Activated T-helper 2 cell treated with anti-CD3 and anti-CD28 coated beads, Interferon-gamma antibody, Interleukin-2, Interleukin-4, amounts not matched to agents 10 μg/mL and 5 μg/mL and 100 μg/mL, durations not matched to agents 14 hours and 24 hours and 36 hours (primary cell): ENCODE data around the gene AAMP. TPM values are rescaled to one million over a fixed set of nuclear protein-coding genes. Genes with fewer than 3 reads are reported as not detected.
"Not testable (repeated sequence)": the region's sequence is repeated elsewhere in the genome, so short reads cannot be mapped to it uniquely, and the experiment has no call there.

Experiments used
- DNase-seq: peaks from one replicate; pipeline ENCODE4 v3.0.0; 2021; ENCODE audit warnings: low spot score
- H3K27ac Mint-ChIP-seq: one replicate; pipeline ENCODE4 v1.8.0; 2021; ENCODE audit warnings: mixed read lengths
- H3K27me3 Mint-ChIP-seq: one replicate; pipeline ENCODE4 v1.8.0; 2021; ENCODE audit warnings: low read depth, mixed read lengths
- H3K36me3 Mint-ChIP-seq: one replicate; pipeline ENCODE4 v1.8.0; 2021; ENCODE audit warnings: low read depth, mixed read lengths
- H3K4me1 Mint-ChIP-seq: one replicate; pipeline ENCODE4 v1.8.0; 2021; ENCODE audit warnings: low read depth, mixed read lengths
- H3K4me3 Mint-ChIP-seq: one replicate; pipeline ENCODE4 v1.8.0; 2021; ENCODE audit warnings: low read depth, mild to moderate bottlenecking, moderate library complexity, mixed read lengths
- H3K9me3 Mint-ChIP-seq: one replicate; pipeline ENCODE4 v1.8.0; 2021; ENCODE audit warnings: mixed read lengths
- intact Hi-C: fragments of 100-400 bp; cut with micrococcal nuclease; formaldehyde crosslinking; loops from one replicate; pipeline ENCODE4 v1.15.1; 2023
- total RNA-seq: library from RNA; stranded (reverse); gene quantifications from 2 replicates; pipeline ENCODE4 v1.2.3, GENCODE V29; 2022

The AAMP gene
- total RNA-seq, 1 donor from 2014 or later: 82.4 TPM

DNA sequence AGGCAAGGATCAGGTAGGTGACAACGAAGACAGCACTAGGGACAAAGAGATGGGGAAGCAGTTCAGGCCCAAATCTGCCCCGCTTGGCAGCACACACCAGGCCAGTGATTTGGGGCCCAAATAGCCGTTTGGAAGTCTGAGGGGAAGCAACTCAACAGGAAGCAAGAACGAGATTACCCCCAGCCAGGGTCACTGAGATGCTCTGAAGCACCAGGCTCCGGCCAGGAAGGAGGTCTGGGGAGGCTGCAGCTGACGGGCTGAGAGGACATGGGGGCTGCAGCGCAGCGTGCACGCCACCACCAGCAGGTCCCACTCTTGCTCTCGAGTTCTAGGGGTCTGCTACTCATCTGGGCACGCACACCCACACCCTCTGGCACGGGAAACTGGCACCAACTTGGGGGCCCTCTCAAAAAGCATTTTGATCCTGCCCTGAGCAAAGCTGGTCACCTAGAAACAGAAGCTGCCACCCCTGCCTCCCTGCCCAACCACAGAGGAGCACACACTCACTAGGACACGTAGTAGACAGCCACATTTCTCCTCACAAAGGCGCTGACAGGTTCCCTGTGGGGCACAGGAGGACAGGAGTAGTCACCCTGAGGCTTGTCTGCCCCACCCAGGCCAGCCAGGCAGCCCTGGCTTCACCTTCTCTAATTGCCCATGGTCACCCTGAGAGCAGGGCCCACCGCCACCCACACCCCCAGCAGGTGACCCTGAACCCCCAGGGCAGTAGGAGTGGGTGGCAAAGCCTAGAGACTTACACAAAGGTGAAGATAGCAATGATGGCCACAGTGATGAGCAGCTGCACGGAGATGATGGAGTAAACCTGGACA, 8.8 kb upstream of the AAMP start:
- intact Hi-C loops: no loop called here
- Mint-ChIP-seq H3K27me3 (no peaks in the 10 kb centered on the region), H3K4me3 (no peak overlapping the region), H3K9me3 (no peaks in the 10 kb centered on the region), H3K36me3 (peaks cover 66% of the 10 kb centered on the region), H3K27ac (no peak overlapping the region), H3K4me1 (peaks cover 5% of the 10 kb centered on the region)
- no peak for DNase-seq

DNA sequence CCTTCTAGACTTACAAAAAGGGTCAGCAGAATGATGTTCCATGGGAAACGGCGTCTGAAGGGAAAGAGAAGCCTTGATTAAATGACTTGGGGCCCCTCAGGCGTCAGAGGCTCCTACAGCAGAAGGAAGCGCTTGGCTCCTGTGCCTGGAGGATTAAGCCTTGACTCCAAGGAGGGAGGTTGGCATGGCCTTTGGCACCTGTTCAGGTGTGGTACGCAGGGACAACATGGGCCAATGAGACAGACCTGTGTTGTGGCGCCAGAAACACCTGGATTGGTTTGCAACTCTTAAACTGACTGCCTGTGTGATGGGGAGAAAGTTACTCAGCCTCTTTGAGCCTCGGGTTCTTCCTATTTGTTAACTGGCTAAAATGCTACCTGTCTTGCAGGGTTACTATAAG, 8.0 kb upstream of the AAMP start:
- no peak overlapping the region for H3K27ac Mint-ChIP-seq
- DNase-seq: no peak
- intact Hi-C loops: no loop called here
- no peaks in the 10 kb centered on the region for H3K4me1 Mint-ChIP-seq
- H3K4me3 Mint-ChIP-seq: no peak overlapping the region
- H3K36me3 Mint-ChIP-seq: peaks cover 64% of the 10 kb centered on the region
- H3K9me3 Mint-ChIP-seq: no peaks in the 10 kb centered on the region
- no peaks in the 10 kb centered on the region for H3K27me3 Mint-ChIP-seq

DNA sequence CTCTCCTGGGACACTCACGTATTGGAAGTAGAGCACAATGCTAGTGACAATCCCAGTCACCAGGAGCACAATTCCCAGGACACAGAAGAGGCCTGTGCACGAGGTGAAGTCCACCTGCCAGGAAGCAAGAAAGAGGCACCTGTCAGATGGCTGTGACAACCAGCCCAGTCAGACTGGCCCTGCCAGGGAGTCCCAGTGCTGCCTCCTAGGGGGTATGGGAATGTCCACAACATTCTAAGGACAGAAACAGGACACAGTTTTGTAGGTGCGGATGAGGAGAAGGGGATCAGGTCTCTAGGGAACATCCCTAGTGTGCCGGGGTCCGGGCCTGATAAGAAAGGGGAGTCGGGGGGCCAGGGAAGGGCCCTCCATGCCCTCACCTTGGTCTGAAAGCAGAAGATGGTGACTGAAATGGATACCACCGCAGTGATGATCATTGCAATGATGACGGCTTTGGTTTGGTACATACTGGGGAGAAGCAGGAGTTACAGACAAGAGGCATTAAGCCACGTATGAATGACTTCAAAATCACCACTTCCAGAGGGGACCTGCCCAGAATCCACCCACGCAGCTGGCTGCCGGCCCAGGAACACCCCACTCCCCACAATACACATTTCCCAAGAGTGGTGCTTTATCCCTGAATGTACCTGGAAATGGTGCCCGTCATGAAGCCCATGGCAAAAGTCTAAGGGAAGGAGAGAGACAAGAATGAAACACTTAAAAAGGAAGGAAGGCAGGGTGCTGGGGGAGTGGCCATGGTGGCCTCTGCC, 7.2 kb upstream of the AAMP start:
- peak overlapping the region; percentile 13 for H3K27ac Mint-ChIP-seq
- H3K4me3 Mint-ChIP-seq: no peak overlapping the region
- intact Hi-C loops: no loop called here
- no peaks in the 10 kb centered on the region for H3K9me3 Mint-ChIP-seq
- H3K36me3 Mint-ChIP-seq: peaks cover 61% of the 10 kb centered on the region
- DNase-seq: no peak
- H3K27me3 Mint-ChIP-seq: no peaks in the 10 kb centered on the region
- peaks cover 2% of the 10 kb centered on the region for H3K4me1 Mint-ChIP-seq

DNA sequence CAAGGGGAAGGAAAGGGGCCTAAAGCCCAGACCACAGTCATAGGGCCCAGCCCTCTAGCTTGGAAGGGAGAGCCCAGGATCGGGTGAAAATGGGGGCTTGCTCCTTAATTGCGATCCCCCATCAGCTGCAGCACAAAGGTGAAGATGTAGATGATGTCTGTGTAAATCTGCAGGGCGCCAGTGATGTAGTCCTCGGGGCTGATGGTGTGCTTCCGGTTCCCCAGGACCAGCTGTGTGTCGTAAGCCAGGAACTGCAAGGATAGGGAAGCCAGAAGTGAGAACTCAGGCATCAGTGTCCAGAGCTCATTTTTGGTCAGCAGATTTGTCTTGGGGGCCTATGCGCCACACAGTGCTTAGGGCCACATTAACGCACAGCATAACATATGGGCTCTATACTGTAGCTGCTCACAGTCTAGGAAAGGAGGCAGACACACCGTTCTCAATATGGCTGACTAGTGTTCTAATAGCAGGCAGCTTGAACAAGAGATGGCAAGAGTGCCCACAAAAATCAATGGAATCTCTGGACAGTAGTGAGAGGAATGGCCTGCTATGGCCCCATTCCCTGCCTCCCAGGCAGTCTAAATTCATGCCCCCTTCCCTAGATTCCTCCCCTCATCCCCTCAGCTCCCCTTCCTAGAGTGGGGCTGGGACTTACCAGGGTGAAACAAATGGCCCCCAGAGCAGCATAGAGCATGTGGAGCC, 5.6 kb upstream of the AAMP start:
- H3K9me3 Mint-ChIP-seq: no peaks in the 10 kb centered on the region
- H3K27ac Mint-ChIP-seq: no peak overlapping the region
- no peaks in the 10 kb centered on the region for H3K27me3 Mint-ChIP-seq
- H3K36me3 Mint-ChIP-seq: peaks cover 56% of the 10 kb centered on the region
- H3K4me3 Mint-ChIP-seq: no peak overlapping the region
- no peak for DNase-seq
- peaks cover 16% of the 10 kb centered on the region for H3K4me1 Mint-ChIP-seq
- intact Hi-C loops: no loop called here

DNA sequence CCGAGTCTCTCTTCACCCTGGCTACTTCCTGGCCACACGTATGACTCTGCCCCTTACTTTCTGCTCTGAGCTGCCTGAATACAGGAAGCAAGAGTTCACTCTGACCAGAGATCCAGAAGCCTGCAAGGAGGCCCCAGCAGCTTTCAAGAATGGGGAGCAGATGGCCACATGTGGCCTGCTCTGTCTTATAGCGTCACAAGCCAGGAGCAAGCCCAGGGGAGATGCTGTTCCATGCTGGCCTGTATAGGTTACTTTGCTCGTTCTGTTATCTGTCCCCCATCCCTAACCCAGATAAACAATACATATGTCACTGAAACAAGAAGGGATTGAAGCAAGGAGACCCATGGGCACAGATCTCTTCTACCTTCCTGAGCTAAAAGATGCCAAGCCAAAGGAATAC, 4.6 kb upstream of the AAMP start:
- Mint-ChIP-seq H3K4me1 (peaks cover 16% of the 10 kb centered on the region), H3K9me3 (no peaks in the 10 kb centered on the region), H3K27ac (no peak overlapping the region), H3K36me3 (peaks cover 47% of the 10 kb centered on the region), H3K4me3 (no peak overlapping the region), H3K27me3 (no peaks in the 10 kb centered on the region)
- intact Hi-C loops: loop anchor here (5.0 kb wide), 1 partner anchor 1113 kb away; the partner anchor contains the start of gene DNPEP
- DNase-seq: no peak

DNA sequence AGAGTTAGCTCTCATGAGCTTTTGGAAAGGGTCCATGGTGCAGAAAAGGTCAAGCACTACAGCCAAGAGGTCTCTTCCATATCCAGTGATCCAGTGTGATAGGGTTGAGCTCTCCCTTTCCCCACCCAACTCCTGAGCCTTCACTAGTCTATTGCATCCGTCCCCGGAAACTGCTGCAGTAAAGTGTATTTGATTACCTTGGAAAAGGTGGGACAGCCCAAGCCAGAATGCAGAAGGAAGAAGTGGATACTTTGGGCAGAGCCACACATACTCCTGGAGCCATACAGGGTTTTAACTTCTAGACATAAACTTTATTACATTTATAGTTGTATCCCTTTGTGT, 3.9 kb upstream of the AAMP start:
- peaks cover 20% of the 10 kb centered on the region for H3K4me1 Mint-ChIP-seq
- intact Hi-C loops: loop anchor here (5.0 kb wide), 1 partner anchor 1113 kb away; the partner anchor contains the start of gene DNPEP
- peak overlapping the region; percentile 43 for H3K27ac Mint-ChIP-seq
- no peak overlapping the region for H3K4me3 Mint-ChIP-seq
- no peaks in the 10 kb centered on the region for H3K27me3 Mint-ChIP-seq
- peaks cover 50% of the 10 kb centered on the region for H3K36me3 Mint-ChIP-seq
- no peak for DNase-seq
- H3K9me3 Mint-ChIP-seq: no peaks in the 10 kb centered on the region

DNA sequence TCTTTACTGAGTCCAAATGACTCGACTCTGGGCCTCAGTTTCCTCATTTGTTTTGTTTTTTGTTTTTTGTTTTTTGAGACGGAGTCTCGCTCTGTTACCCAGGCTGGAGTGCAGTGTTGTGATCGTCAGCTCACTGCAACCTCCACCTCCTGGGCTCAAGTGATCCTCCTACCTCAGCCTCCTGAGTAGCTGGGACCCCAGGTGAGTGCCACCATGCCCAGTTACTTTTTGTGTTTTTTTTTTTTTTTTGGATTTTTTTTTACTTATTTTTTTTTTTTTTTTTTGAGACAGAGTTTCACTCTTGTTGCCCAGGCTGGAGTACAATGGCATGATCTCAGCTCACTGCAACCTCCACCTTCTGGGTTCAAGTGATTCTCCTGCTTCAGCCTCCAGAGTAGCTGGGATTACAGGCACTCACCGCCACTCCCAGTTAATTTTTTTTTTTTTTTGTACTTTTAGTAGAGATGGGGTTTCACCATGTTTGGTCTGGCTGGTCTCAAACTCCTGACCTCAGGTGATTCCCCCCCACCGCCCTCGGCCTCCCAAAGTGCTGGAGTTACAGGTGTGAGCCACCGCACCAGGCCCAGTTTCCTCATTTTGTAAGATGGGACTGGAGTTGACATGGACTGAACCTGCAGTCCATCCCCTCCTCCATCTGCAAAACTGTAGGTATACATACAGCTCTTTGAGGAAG, 3.4 kb upstream of the AAMP start:
- Mint-ChIP-seq H3K4me1 (peaks cover 20% of the 10 kb centered on the region), H3K27ac (peak overlapping the region; percentile 43), H3K36me3 (peaks cover 48% of the 10 kb centered on the region)
- H3K27me3 Mint-ChIP-seq, H3K4me3 Mint-ChIP-seq, DNase-seq, H3K9me3 Mint-ChIP-seq: not testable (repeated sequence)
- intact Hi-C loops: loop anchor here (5.0 kb wide), 1 partner anchor 1114 kb away; the partner anchor contains the start of gene DNPEP

DNA sequence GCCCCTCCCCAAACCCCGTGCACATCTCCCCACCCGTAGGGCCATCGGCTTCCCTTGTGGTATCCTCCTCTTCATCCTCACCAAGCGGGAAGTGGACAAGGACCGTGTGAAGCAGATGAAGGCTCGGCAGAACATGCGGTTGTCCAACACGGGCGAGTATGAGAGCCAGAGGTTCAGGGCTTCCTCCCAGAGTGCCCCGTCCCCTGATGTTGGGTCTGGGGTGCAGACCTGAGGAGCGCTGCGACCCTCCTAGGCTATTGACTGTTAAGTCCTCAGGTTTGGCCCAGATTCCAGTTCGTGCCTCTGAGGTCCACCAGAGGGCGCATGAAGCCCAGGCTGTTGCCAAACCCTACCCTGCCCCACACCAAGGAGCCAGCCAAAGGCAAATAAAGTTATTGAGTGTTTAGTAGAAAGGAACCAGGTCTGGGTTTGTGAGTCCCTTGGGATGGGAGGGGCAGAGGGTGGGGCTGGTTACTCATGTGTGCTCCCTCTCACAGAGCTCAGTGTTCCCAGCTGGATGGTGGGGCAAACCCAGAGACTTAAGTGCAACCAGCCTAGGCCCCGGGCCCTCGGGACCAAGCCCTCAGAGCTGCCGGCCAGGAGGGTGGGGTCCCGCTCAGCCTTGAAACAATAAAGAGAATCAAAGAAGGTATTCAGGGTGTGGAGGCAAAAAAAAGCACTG, 2.7 kb upstream of the AAMP start:
- no peaks in the 10 kb centered on the region for H3K9me3 Mint-ChIP-seq
- peaks cover 47% of the 10 kb centered on the region for H3K36me3 Mint-ChIP-seq
- peak; percentile 66 for DNase-seq
- peaks cover 20% of the 10 kb centered on the region for H3K4me1 Mint-ChIP-seq
- H3K4me3 Mint-ChIP-seq: no peak overlapping the region
- intact Hi-C loops: loop anchor here (1.0 to 5.0 kb wide), 3 partner anchors 84 to 1115 kb away; partner anchors contain the start of genes CATIP and DNPEP
- no peaks in the 10 kb centered on the region for H3K27me3 Mint-ChIP-seq
- no peak overlapping the region for H3K27ac Mint-ChIP-seq

DNA sequence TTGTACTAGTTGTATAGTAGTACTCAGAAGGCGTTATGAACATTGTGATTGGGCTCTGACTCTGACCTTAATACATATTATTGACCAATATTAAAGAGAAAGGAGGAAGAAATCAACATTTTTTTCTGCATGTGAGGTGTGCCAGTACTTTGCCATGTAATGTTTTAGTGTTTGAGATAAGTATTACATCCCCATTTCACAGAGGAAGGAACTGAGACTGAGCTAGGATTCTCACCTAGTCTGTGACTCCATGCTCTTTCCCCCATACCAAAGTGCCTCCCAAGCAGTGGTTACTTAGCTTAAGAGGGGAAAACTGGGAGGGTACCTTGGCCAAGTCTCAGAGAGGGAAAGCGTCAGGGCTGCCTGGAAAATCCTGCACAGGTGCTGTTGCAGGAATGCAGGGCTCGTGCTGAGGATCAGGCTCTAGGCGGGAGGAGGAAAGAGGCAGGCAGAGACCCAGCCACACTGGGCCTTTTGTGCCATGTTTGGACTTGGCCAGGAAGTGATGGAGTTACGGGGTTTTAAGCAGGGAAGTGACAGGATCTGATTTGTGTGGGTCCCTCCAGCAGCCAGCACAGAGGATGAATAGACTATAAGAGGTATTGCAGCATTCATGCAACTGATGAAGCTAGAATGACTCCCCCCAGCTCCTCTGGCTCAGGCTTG, 2.1 kb upstream of the AAMP start:
- peak overlapping the region; percentile 94 for H3K4me3 Mint-ChIP-seq
- H3K4me1 Mint-ChIP-seq: peaks cover 20% of the 10 kb centered on the region
- no peaks in the 10 kb centered on the region for H3K9me3 Mint-ChIP-seq
- peaks cover 47% of the 10 kb centered on the region for H3K36me3 Mint-ChIP-seq
- H3K27ac Mint-ChIP-seq: no peak overlapping the region
- DNase-seq: no peak
- H3K27me3 Mint-ChIP-seq: no peaks in the 10 kb centered on the region
- intact Hi-C loops: loop anchor here (1.0 to 5.0 kb wide), 4 partner anchors 45 to 1115 kb away; partner anchors contain the start of genes CATIP and DNPEP

DNA sequence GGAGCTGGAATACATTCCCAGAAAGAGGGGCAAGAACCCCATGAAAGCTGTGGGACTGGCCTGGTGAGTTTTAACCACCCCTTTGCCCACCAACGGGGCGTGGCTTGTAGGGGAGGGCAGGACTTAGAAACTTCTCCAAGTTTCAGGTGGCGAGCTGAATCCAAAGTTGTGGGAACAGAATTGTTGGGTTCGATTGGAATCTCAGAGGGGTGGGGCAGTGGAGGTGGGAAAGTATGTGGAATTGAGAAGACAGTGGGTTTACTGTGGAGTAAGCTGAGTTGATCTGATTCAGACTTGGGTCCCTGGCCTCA, 1.5 kb upstream of the AAMP start:
- Mint-ChIP-seq H3K9me3 (no peaks in the 10 kb centered on the region), H3K27ac (peak overlapping the region; percentile 47), H3K4me1 (peaks cover 20% of the 10 kb centered on the region), H3K4me3 (peak overlapping the region; percentile 94), H3K36me3 (peaks cover 46% of the 10 kb centered on the region), H3K27me3 (no peaks in the 10 kb centered on the region)
- intact Hi-C loops: loop anchor here (2.0 to 5.0 kb wide), 2 partner anchors 45 to 1116 kb away; partner anchors contain the start of gene DNPEP
- no peak for DNase-seq

DNA sequence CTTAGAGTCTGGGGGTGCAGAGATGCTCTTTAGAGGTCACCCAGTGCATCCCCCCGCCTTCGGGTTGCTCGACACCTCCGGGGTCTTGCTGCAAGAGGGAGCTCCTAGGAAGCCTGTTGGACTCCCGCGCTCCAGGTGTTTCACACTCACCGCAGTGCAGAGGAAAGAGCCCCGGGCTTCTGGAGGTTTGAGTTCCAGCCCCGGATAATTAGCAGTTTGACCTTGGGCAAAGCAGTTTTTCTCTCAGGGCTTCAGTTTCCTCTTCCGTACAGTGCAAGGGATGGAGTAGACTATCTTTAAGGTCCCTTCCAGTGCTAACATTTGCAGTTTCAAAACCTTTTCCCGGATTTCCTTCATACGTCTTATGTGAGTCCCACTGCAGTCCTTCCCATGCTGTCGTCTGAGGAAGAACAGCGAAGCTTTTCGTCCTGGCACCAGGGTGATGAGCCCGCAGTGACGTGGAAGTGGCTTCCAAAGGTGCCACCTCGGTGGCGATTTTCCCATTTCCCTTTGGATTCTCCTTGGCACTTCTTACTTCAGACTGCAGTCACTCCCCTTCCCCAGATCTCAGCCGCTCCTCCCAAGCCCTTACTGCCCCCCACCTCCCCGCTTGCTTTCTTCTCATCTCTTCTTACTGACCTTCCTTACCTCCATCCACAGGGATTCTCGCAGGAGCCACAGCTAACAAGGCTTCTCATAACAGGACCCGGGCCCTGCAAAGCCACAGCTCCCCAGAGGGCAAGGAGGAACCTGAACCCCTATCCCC, 967 bp upstream of the AAMP start:
- peaks cover 44% of the 10 kb centered on the region for H3K36me3 Mint-ChIP-seq
- peaks cover 20% of the 10 kb centered on the region for H3K4me1 Mint-ChIP-seq
- DNase-seq: no peak
- H3K27me3 Mint-ChIP-seq: no peaks in the 10 kb centered on the region
- intact Hi-C loops: loop anchor here (1.0 to 5.0 kb wide), 7 partner anchors 15 to 1116 kb away; partner anchors contain the start of genes ARPC2, CNOT9, DNPEP and USP37
- H3K27ac Mint-ChIP-seq: peak overlapping the region; percentile 93
- no peaks in the 10 kb centered on the region for H3K9me3 Mint-ChIP-seq
- peak overlapping the region; percentile 94 for H3K4me3 Mint-ChIP-seq
